ENCODE results near the gene CENPS.
A peak's percentile ranks its signal among the peaks of the same experiment; 100 is the strongest.
"Not testable (repeated sequence)": the region's sequence is repeated elsewhere in the genome, so short reads cannot be mapped to it uniquely, and the experiment has no call there.

Gene CENPS

DNA sequence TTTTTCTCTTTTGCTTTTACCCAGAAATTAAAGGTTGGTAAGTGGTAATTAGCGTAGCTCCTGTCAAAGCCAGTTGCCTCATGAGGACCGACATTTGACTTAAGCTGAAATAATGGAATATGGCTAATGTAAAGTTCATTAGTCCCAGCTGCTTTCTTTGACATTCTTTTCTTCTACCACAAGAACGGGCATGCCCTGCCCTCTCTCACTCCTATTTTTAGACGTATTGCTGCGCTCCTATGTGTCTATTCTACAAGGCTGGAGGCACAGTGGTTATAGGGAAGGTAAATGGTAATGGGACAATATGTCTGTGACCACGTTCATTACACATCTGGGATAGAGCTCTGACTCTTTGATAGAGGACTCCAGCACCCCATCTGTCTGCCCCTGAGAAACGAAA lies 26.4 kb downstream of the CENPS start:
- no peak for DNase-seq

DNA sequence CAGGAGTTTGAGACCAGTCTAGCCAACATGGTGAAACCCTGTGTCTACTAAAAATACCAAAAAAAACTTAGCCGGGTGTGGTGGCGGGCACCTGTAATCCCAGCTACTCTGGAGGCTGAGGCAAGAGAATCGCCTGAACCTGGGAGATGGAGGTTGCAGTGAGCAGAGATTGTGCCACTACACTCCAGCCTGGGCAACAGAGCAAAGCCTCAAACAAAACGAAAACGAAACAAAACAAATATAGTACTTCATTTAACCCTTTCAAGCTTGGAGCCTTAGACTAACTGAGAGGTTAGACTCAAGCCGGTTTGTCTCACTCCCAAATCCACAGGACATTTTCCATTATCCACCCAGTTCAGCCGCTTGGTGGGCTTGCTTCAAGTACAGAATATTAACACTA lies 27.2 kb downstream of the CENPS start:
- DNase-seq = not testable (repeated sequence)

GRCh38 chr1:10457875-10458274 lies 27.6 kb downstream of the CENPS start:
- no peak for DNase-seq

GRCh38 chr1:10459184-10459583 lies 29.0 kb downstream of the CENPS start:
- no peak for DNase-seq

DNA sequence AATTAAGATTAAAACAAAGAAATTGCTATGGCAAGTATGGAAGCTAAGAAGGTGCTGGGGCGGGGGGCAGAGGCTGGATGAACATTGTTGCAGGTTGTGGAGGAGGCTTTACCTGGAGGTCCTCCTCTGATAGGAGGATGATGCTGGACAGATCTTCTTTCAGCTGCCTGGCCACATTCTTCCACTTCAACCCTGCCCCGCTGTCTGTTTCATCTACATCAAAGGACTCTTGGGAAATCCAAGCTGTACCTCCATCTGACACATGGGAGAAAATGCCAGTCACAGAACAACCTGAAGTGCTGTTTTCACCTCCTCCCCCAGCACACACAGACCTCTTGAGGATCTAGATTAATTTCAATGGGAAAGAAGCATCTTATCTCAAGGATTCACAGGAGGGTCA lies 36.8 kb downstream of the CENPS start:
- DNase-seq = no peak

DNA sequence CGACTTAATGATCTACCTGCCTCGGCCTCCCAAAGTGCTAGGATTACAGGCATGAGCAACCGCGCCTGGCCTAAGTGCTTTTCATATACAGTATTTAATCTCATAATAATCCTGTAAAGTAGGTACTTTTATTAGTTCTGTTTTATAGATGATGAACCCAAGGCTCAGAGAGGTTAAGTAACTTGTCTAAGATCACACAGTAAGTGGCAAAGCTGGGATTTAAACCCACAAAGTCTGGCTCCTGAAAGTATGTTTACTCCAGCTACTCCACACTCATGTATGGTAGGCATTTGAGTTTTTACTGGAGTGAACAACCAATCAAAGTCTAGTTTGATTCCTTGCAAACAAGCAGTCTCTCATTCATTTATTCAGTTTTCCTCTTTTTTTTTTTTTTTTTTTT lies 39.8 kb downstream of the CENPS start:
- no peak for DNase-seq

GRCh38 chr1:10471411-10472219 lies 41.4 kb downstream of the CENPS start:
- no peak for DNase-seq

- DNase-seq = peak; percentile 98
Observed at GRCh38 chr1:10472220-10473144, 42.2 kb downstream of the CENPS start, which contains the start of gene DFFA. Gene DFFA (minus strand): TSS chr1:10472529. CDS start chr1:10472458, 71 bp downstream.

GRCh38 chr1:10473145-10473765 lies 43.0 kb downstream of the CENPS start:
- DNase-seq = no peak

- not testable (repeated sequence) for DNase-seq
Observed at GRCh38 chr1:10474309-10474612, 44.0 kb downstream of the CENPS start.

- peak; percentile 92 for DNase-seq
Observed at GRCh38 chr1:10474613-10475507, 44.6 kb downstream of the CENPS start, which contains the start of gene PEX14. Gene PEX14 (plus strand): TSS chr1:10474950. CDS start chr1:10474967, 17 bp downstream.

DNA sequence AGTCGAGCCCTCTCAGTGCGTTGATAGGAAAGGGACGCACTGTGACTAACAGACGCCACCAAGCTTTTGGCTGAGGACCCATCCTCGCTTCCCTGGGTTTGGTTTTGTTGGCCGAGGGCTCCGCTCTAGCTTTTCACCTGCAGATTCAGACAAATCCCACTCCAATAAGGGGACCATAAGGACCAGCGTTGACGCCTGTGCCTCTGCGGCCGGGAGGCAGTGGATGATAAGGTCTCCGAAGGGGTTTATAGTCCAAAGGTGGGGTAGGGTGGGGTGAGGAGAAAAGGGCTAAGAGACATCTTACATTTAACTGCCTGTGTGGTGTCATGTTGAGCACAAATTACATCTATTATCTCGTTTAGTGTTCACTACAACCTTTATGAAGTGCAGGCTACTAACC lies 45.3 kb downstream of the CENPS start:
- DNase-seq = no peak

DNA sequence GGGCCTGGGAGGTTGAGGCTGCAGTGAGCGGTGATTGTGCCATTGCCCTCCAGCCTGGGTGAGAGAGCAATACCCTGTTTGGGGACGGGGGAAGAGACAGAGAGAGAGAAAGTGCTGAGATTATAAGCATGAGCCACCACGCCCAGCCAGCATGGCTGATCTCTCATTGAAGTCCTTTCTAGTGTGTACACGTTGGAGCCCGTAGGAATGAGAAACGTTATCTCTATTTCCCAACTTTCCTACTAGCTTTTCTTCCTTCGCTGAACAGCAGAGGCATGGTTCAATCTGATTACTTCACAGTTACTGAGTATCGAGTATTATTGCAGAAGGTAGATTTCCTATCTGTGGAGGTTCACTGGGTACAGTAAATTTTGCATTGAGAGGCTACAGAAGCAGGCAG lies 49.1 kb downstream of the CENPS start:
- no peak for DNase-seq

DNA sequence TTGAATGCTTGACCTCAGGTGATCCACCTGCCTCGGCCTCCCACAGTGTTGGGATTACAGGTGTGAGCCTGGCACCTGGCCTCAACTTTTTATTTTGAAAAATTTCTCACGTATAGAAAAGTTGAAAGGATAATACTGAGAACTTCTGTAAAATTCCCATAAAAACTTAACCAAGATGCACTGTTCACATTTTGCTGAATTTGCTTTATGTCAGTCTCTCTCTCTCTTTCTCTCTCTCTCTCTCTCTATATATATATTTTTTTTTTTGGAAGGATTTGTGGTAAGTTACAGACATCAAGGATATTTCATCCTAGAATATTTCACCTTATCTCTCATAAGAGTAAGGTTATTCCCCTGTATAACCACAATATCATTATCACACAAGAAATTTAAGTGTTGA lies 50.4 kb downstream of the CENPS start:
- DNase-seq = no peak

GRCh38 chr1:10484521-10484920 lies 54.3 kb downstream of the CENPS start:
- DNase-seq = peak; percentile 35

GRCh38 chr1:10489291-10490055 lies 59.2 kb downstream of the CENPS start:
- DNase-seq = no peak

DNA sequence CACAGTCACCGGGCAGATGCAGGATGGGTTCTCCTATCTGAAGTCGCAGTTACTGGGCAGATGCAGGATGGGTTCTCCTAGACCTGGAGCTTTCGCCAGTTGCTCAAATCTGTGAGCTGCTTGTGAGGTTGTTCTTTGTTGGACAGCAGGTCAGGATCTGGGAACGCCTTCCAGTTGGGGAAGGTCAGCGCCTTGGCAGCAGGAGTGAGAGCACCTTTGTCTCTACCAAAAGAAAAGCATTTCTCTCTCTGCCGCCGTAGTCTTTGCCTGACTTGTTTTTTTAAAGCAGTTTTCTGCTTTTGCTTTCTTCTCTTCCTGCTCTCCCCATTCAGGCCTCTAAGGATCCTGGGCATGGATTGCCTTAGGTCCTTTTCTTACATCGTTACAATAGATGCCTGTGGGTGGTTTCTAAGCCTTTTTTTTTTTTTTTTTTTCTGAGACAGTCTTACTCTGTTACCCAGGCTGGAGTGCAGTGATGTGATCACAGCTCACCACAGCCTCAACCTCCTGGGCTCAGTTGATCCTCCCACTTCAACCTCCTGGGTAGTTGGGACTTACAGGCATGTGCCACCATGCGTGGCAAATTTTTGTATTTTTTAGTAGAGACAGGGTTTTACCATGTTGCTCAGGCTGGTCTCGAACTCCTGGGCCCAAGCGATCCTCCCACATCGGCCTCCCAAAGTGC lies 60.2 kb downstream of the CENPS start:
- DNase-seq = no peak
